HG03045 (cell line): ENCODE measurements around the gene TSPAN18.

Experiments
- ATAC-seq: cut with Tn5 transposase; IDR thresholded peaks from one replicate; pipeline ENCODE4 v1.9.1; 2021; ENCODE audit warnings: mild to moderate bottlenecking, moderate library complexity; ENCODE audit not compliant: unreplicated experiment

Gene TSPAN18

DNA sequence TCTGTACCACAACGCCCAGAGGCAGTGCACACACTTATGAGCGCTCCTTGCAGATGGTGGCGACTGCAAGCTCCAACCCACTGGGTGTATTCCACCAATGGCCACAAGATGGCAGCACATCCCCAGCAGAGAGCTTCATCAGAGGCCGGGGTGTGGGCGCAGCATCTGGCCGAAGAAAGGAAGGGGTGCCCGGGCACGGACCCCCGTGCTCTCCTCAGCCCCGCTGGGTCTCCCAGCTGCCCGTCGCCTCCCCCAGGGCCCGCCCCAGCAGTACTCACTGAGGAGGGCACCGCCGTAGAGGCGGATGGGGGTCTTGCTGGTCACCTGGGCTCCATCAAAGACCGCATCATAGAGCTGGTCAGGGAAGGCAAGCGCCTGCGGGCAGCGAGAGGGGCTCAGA lies 209.8 kb downstream of the TSPAN18 start:
- no peak for ATAC-seq

DNA sequence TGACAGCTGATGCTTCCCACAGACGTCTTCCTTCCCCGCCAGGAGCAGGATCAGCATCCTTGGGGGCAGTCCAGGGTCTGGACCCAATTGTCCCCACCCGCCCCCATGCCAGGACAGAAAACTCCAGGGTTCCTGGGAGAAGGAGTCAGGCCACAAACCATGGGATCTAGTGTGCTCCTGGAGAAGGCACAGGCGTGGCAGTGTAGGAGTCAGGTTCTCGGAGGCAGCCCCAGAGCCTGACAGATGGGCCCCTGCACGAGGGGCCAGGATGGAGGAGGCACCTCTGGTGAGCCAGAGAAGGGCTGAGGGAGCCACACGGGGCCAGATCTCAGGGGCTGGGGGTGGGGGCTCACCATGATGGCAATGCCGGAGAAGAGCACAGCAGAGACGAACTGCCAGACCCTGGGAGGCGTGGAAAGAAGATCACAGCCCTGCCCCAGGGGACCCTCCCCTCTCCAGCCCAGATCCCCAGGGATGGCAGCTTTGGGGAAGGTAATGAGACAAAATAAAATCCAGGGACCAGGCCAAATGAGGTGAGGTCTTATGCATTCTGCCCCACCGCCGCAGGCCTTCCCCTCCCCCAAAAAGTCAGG lies 210.3 kb downstream of the TSPAN18 start:
- no peak for ATAC-seq

DNA sequence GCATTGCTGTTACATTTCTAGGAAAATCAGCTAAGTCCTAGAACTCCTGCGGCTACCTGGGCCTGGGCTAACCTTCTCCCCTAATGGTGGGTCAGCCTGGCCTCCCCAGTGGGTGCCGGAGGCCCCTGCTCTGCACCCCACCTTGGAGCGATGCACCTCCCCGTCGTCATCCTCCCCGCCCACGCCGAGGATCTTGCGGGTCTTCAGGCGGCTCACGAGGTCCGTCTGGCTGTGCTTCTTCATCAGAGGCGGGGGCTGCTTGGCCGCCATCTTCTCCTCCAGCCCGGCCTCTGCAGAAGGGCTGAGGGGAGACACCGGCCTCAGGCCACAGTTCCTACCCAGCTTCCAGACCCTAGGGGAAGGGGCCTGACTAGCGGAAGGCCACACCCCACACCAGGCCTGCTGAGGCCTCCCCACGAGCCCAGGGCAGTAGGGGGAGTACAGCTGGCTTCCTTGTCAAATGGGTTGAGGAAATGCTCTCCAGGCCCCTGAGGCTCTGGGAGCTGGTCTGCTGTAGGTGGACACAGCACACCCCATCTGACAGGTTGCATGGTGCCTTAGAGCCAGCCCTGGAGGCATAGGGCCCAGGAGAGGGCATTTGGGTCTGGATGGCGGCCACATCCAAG lies 211.4 kb downstream of the TSPAN18 start:
- ATAC-seq, result no peak

DNA sequence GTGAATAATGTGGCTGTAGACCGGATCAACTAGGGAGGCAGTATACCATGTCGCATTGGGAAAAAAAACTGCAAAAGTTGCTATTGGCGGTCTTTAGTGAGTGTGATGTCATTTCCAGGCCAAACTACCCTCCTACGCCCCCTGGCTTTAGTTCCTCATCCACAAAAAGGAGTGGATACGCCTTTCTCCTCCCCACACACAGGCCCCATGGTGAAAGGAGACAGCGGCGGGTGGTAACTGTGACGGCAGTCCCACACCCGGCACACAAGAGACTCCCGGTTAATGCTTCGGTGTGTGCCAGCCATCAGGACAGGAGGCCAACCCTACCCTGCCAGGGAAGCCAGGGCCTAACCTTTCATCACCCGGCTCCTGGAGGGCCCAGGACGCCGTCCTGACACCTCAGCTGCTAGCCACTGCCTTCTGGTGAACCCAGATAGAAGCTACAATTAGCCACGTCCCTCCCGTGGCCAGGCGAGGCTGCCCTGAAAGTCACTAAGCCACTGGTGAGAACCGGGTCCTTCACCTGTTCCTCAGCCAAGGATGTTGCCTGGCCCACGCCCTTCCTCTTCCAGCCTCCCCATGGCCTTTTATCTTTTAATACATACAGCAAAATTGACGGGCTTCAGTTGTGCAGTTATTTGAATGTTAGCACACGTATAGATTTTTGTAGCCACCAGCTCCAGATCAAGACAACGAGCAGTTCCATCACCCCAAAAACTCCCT lies 213.1 kb downstream of the TSPAN18 start:
- no peak for ATAC-seq

DNA sequence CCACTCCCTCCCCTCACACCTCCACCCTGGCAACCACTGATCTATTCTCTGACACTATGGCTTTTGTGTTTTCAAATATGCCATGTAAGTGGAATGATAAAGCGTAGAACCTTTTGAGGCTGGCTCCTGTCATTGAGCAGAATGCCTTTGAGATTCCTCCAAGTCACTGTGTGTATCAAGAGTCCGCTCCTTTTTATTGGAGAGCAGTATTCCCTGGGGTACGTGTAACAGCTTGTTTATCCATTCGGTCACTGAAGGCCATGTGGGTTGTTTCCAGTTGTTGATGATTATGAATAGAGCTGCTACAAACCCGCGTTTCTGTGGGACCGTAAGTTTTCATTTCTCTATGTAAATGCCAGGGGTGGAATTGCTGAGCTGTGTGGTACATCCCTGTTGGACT lies 213.6 kb downstream of the TSPAN18 start:
- ATAC-seq, result no peak

DNA sequence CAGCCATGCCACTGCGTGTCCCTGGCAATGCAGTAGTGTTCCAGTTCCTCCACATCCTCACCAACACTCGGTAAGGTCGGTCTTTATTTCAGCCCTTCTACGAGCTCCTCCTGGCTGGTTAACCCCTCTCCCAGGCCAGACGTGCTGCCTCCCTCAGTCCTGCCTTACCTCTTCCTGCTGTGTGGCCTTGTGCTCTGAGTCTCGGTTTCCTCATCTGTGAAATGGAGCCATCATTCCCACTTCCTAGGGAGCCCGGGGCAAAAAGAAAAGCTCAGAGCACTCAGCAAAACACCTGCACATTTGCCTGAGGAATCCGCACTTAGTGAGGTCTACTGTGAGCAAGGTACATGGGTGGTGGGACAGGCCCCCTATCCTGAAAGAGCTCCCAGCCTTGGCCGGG lies 214.1 kb downstream of the TSPAN18 start:
- ATAC-seq, result no peak

DNA sequence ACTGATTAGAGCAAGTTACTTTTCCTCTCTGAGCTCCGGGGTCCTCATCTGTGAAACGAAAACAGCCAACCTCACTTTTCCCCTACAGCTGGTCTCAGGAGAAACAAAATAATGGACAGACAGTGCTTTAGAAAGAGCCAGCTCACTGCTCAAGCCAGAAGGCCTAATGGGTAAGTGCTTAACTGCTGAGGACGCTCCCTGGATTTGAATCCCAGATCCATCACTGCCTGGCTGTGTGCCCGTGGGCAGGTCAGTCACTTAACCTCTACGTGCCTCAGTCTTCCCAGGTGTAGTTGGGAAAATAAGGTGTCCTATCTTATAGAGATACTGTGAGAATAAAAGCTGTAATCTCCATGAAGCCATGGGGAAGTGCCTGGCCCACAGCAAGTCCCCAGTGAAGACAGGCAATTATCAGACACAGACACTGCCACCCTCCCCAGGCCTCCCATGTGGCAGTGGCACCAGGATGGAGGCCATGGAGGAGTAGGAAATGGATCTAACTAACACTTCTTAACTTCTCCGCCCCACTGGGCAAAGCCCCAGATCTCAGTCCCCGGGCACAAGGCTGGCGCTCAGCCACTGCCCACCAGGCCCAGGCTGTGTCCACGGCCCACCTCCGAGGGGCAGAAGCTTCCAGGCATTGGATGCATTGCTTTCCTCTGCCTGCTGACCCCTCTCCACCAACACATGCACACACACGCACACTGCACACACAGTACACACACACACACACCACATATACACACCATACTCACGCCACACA lies 214.7 kb downstream of the TSPAN18 start:
- no peak for ATAC-seq

DNA sequence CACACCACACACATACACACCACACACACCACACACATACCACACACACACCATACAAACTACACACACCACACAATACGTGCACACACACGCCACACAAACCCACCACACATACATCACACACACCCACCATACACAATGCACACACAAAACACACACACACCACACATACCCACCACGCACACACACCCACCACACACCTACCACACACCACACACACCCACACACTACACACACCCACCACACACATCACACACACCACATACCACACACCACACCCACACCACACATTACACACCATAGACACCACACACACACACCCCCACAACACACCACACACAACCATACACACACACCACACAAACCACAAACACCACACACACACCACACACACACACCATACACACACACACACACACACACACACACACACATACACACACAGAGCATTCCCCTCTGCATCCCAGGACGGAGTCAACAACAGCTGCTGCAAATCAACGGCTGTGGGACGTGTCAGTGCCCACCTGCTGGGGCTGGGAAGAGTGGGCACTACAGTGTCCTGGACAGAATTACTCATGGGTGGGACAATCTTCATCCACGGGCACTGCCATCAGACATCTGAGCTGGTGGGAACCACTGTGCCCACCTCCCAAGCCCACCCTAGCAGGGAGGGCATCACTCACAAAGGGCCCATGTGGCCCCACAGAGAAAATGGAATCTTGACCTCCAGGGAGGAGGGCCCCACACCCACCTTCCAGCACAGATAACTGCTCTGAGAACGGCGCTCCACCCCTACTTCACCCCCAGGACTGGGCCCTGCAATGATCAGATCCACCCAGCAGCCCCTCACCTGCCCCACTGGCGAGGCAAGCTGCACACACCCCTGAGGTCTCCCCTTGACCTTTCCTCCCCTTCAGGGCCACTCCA lies 215.5 kb downstream of the TSPAN18 start:
- no peak for ATAC-seq

DNA sequence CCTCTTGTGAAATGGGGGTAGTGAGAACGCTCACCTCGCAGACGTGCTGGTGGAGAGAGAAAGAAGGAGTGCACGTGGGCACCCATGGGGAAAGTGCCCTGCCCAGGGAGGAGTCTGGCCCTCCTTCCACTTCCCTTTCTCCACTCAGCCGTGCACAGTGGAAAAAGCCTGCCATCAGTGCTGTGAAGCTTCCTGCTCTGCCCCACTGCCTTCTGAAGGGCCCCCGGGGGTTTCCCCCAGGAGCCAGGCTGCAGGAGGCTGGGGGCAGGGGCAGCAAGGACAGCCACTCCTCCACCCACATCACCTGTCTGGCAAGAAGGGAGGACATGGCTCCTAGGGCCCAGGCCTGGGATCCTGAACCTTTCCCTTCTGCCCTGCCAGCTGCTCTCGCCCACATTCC lies 216.4 kb downstream of the TSPAN18 start:
- no peak for ATAC-seq

DNA sequence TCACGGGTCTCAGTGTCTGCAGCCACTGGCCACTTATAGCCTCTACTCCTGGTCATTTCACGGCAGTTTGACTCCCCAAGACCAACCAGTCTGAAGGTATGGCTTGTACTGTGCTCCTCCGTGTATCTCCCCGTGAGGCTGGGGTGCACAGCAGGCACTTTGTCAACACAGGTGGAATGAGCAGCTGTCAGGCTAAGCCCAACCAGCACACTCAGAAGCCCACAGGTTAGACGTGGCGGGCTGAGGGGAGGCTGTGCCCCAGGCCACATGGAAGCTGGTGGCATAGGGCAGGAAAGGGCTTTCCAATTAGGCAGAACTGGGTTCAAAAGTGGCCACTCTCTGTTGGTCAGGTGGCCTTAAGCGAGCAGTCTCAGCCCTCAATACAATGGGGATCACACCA lies 216.9 kb downstream of the TSPAN18 start:
- no peak for ATAC-seq

DNA sequence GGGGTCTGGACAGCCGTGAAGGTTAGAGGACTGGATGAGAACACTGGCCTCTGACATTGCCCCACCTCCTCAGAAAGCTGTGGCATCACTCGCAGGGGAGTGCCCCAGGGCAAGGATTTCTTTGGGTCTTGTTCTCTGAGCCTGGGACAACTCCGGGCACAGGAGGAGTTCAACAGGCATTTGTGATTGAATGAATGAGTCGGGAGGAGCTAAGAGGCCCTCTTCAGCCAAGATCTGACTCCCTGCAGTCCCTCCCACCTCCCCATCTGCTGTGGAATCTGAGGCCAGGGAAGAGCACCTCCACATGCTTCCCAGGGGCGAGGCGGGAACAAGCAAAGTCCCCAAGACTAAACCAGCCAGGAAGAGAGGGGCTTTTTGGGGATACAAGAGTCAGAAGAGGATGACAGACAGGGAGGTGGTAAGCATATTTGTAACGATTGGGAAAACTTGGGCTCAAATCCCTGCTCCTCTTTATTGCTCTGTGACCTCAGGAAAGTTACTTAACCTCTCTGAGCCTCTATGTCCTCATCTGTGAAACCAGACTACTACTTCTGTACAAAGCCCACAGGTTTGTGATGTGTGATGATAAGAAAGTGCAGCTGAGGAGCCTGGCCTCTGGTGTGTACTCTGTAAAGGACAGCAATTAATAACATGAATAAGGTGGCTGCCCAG lies 217.6 kb downstream of the TSPAN18 start:
- no peak for ATAC-seq

DNA sequence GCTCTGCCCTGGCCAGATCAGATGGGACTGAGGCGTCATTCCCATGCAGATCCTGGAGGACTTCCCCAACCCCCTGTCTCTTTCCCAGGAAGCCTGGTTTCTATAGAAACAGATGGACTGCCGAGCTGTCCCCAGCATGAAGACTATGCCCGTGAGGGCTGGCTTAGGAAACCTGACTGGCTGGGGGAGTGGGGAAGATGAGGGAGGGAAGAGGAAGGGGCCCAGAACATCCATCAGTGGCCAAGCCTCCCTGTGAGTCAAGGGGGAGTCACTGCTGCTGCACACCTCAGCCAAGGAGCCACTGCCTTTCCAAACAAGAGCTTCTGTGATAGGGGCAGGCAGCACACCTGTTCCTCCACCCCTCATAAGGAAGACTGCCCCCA lies 218.1 kb downstream of the TSPAN18 start:
- no peak for ATAC-seq

DNA sequence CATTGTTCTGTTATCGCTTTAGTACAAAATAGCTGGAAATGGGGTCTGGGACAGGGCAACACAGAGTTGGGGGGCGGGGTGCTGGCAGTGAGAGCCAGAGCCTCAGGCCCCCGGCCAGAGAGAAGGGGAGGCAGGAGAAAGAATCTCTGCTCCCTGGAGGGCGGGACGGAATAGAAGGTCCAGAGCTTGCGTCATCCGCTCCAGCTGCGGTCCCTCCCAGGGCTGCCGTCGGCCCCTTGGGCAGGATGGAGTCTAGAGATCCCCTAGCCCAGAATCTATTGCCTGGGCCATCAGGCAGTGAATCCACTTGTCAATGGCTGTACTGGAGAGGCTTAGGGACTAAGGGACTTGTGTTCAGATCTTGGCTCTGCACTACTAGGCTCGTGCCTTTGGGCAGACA lies 218.9 kb downstream of the TSPAN18 start:
- no peak for ATAC-seq

DNA sequence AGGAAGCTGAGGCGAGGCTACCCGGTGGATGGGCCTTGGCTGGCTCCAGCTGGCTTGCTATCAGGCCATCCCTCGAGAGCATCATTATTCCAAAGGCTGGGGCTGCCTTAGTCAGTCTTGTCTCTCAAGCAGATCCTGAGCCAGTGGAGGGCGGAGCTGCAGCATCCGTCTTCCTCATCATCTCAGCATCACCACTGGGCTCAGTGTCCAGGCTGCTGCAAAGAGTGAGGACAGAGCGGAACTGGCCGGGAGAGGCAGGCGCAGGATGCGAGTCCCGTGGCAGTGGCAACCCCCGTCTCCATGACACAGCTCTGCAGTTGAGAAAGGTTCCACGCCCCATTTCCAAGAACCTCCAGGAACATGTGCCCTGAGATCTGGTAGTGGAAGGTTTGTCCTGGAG lies 219.5 kb downstream of the TSPAN18 start:
- ATAC-seq, result no peak

DNA sequence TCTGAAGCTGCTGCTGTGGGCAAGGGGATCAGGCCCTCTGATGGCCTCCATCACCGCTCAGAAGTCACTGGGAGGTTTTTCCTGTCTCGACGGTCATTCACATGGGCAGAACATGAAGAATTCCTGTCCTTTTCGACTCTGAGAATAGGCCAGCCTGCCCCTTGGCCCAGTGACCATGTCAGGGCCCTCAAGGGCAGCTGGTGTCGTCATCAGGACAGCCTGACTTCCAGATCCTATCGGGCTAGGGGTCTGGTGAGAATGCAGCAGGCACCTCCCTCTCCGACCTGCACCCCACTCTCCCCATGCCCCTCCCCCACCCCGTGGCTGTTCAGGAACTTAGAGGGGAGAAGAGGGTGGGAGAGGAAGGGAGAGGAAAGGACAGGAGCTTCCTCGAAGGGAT lies 220.4 kb downstream of the TSPAN18 start:
- no peak for ATAC-seq

DNA sequence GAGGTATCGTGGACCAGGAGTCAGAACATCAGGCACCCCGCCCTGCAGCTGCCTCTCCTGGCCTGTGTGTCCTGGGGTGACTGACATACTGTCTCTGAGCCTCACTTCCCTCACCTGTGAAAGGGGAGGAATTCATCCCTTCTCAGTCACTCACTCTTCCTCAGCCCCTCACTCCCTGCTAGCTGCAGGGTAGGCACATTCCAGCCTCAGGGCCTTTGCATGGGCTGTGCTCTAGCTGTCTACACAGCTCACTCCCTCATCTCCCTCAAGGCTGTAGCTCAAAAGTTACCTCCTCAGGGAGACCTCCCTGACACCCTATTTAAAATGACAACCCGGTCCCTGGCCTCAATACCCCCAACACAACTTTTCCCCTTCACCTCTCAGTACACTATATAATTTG lies 221.4 kb downstream of the TSPAN18 start:
- no peak for ATAC-seq

DNA sequence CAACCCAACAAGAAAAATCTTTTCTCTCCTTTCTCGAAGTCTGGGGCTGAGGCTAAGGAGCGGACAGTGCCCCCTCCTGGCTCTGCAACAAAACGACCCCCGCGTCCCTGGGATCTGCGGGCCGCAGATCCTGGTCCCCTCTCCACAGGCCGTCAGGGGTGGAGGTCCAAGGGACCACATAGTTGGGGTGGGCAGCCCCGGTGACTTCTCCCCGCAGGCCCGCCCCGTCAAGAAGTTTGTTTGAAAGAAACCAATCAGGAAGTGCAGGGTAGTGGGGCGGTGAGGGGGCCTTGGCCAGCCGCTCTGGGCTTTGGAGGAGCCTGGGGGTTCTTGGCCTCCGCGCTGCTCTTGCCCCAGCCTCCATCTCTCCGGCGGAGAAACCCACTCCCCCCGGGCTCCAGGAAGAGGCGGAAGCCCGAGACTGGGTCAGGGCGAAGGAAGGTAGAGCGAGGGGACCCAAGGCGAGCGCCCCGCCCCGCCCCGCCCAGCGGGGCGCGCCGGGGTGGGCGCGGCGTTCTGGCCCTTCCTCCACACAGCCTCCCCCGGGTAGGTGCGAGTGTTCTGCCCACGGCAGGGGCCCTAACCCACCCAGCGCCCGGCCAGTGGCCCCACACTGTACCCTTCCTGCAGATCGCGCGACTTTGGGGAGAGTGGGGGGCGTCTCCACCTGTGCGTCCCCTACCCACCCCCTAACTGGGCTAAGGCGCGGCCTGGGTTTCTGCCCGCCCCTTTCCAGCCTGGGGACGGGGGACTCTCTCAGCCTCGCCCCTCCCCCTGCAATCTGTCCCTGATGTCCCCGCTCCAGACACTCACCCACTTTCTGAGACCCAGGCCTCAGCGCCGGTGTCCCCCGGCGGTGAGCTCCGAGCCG lies 222.6 kb downstream of the TSPAN18 start:
- ATAC-seq, result no peak

DNA sequence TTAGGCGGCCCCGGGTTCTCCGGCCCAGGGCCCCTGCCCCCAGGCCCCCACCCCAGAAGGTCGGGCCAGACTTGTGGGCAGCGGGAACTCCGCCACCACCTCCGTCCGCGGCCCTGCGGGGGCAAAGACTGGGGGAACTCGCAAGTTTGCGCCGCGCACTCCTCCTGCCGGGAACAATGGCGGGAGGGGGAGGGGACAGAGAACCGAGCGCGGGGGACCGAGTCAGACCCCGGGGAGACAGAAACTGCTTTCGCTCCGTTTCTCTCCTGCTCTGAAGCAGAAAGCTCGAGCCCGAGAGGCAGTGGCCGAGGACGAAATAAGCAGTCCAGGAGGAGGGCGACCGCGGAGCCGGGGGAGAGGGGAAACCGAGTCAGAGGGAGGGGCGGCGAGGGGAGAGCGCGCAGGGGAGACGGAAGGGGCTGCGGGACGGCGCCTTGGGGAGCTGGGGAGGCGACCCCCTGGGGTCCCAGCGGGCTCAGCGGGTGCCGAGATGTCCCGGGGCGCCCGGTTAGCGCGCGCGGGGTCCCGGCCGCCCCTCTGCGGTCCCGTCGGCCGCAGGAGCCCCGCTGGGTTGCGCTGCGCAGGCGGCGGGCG lies 223.4 kb downstream of the TSPAN18 start:
- no peak for ATAC-seq
